T-helper 22 cell (primary cell): ENCODE results near the gene CABP2.
"Not testable (repeated sequence)": the region's sequence is repeated elsewhere in the genome, so short reads cannot be mapped to it uniquely, and the experiment has no call there.

Experiments used
- DNase-seq: peaks from one replicate; pipeline ENCODE4 v3.0.0-alpha.2; 2020; ENCODE audit warnings: low read depth

The CABP2 gene

DNA sequence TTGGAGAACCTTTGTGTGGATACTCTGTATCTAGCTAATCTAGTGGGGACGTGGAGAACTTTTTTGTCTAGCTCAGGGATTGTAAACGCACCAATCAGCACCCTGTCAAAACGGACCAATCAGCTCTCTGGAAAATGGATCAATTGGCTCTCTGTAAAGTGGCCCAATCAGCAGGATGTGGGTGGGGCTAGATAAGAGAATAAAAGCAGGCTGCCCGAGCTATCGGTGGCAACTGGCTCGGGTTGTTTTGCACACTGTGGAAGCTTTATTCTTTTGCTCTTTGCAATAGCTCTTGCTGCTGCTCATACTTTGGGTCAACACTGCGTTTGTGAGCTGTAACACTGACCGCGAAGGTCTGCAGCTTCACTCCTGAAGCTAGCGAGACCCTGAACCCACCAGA is 46.6 kb downstream of the CABP2 start:
- not testable (repeated sequence) for DNase-seq

DNA sequence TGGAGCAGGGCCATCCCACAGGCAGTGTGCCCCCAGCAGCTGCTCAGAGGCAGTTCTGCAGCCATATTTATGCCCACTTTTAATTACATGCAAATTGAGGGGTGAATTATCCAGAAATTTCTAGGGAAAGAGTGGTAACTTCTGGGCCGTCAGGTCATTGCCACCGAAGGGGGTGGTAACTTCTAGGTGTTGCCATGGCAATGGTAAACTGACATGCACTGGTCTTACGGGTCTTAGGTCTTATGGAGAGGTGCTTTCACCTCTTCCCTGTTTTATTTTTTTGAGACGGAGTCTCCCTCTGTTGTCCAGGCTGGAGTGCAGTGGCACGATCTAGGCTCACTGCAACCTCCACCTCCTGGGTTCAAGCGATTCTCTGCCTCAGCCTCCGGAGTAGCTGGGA is 50.4 kb downstream of the CABP2 start:
- no peak for DNase-seq

DNA sequence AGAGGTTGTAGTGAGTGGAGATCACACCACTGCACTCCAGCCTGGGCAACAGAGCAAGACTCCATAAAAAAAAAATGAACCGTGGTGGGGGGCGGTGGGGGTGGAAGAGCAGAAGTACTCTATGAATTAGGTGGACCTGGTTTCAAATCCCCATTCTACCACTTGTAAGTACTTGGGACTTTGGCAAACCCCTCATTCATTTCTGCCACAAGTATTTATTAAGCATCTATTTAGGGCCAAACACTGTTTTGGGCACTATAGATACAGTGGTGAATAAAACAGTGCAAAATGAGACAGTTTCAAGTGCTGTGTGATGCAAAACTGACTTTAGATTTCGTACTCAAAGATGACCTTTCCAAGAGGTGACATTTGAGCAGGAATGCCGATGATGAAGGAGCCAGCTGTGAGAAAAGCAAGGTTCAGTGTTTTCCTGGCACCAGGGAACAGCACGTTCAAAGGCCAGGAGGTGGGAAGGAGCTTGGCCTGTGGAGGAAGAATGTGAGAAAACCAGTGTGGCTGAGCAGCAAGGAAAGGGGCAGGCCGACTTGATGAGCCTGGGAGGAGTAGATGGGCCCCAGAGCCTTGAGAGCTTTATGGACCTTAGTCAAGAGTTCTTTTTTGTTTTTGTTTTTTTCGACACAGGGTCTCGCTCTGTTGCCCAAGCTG is 52.8 kb downstream of the CABP2 start:
- no peak for DNase-seq

DNA sequence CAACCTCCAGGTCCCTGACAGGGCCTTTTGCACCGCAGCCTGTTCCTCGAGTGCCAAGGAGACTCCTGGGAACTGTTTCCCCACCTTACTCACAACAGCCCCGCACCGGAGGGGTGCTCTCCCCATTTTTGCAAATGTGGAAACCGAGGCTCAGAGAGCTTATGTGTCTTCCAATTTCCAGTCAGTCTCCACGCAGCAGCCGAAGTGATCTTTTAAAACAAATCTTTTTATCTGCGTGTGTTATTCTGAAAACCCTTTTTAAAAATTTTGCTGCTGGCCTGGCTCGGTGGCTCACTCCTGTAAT is 53.8 kb downstream of the CABP2 start:
- no peak for DNase-seq
